A673 (cell line): ENCODE results near the gene PIANP.

ENCODE experiments used
- EZH2 ChIP-seq: fragments of 200-600 bp; sonication (generic); IDR thresholded peaks from 2 replicates; pipeline ENCODE4 v1.6.1; 2017; ENCODE audit warnings: borderline replicate concordance, low read depth, mild to moderate bottlenecking, mixed read lengths, antibody characterized with exemption, low read length; ENCODE audit not compliant: poor library complexity, severe bottlenecking
- TF ChIP-seq, protein P1 (sequence below): fragments of 300-800, 200-600 bp; sonication (generic); conservative IDR thresholded peaks from 2 replicates; pipeline ENCODE4 v1.5.1; 2017; ENCODE audit warnings: low read depth, mild to moderate bottlenecking, antibody characterized with exemption, low read length, moderate library complexity, mixed read lengths

DNA sequence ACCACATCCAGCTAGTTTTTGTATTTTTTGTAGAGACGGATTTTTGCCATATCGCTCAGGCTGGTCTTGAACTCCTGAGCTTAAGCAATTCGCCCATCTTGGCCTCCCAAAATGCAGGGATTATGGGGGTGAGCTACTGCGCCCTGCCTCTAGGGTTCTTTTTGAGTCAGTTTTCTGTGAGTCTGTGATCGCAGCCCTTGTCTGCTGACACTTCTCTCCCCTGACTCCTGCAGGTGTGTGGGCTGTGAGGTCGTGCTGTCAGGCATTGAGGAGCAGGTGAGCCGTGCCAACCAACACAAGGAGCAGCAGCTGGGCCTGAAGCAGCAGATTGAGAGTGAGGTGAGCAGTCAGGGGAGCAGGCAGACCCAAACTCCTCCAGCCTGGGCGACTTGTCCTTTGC, 29.6 kb upstream of the PIANP start:
- no peak for TF ChIP-seq EZH2
- TF ChIP-seq, protein P1, sequence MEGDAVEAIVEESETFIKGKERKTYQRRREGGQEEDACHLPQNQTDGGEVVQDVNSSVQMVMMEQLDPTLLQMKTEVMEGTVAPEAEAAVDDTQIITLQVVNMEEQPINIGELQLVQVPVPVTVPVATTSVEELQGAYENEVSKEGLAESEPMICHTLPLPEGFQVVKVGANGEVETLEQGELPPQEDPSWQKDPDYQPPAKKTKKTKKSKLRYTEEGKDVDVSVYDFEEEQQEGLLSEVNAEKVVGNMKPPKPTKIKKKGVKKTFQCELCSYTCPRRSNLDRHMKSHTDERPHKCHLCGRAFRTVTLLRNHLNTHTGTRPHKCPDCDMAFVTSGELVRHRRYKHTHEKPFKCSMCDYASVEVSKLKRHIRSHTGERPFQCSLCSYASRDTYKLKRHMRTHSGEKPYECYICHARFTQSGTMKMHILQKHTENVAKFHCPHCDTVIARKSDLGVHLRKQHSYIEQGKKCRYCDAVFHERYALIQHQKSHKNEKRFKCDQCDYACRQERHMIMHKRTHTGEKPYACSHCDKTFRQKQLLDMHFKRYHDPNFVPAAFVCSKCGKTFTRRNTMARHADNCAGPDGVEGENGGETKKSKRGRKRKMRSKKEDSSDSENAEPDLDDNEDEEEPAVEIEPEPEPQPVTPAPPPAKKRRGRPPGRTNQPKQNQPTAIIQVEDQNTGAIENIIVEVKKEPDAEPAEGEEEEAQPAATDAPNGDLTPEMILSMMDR = no peak
